Upper lobe of right lung (tissue), 1 donor: ENCODE data around the gene ABCA2. TPM values are rescaled to one million over a fixed set of nuclear protein-coding genes. Genes with fewer than 3 reads are reported as not detected.

Experiments used
- ATAC-seq: fragments of 200-7000 bp; cut with Tn5 transposase; one replicate; pipeline ENCODE4 v1.9.1; 2020; ENCODE audit warnings: mild to moderate bottlenecking, moderate library complexity
- DNase-seq: peaks from one replicate; pipeline ENCODE4 v3.0.0-alpha.2; 2020
- H3K27ac ChIP-seq: fragments of 200-600 bp; one replicate; pipeline ENCODE4 v1.8.0; 2022
- H3K27me3 ChIP-seq: fragments of 200-600 bp; one replicate; pipeline ENCODE4 v1.8.0; 2022; ENCODE audit warnings: mild to moderate bottlenecking
- H3K36me3 ChIP-seq: fragments of 200-600 bp; one replicate; pipeline ENCODE4 v1.8.0; 2022
- H3K4me1 ChIP-seq: fragments of 200-600 bp; one replicate; pipeline ENCODE4 v1.8.0; 2022
- H3K4me3 ChIP-seq: fragments of 200-600 bp; one replicate; pipeline ENCODE4 v1.8.0; 2022; ENCODE audit warnings: mild to moderate bottlenecking
- H3K9me3 ChIP-seq: fragments of 200-600 bp; one replicate; pipeline ENCODE4 v1.8.0; 2022
- intact Hi-C: fragments of 100-400 bp; cut with DNase I; formaldehyde crosslinking; loops from one replicate; pipeline ENCODE4 v1.11.0; 2022
- total RNA-seq: library from RNA; stranded (reverse); fragmentation: NEBNext Ultra II Directional; extraction: Animal tissue kit (Norgen Biotek cat#: 25700); gene quantifications from one replicate; pipeline ENCODE4 v1.2.1, GENCODE V29; 2021
- TF ChIP-seq, protein P1 (sequence below): fragments of 200-600 bp; IDR thresholded peaks from one replicate; pipeline ENCODE4 v1.8.0; 2022; ENCODE audit warnings: antibody characterized with exemption
- donor health status: DM: no; HTN: yes; CAD: no; lungs with severe emphysema.

Gene ABCA2
- total RNA-seq, 1 donor from 2014 or later = 44.3 TPM

DNA sequence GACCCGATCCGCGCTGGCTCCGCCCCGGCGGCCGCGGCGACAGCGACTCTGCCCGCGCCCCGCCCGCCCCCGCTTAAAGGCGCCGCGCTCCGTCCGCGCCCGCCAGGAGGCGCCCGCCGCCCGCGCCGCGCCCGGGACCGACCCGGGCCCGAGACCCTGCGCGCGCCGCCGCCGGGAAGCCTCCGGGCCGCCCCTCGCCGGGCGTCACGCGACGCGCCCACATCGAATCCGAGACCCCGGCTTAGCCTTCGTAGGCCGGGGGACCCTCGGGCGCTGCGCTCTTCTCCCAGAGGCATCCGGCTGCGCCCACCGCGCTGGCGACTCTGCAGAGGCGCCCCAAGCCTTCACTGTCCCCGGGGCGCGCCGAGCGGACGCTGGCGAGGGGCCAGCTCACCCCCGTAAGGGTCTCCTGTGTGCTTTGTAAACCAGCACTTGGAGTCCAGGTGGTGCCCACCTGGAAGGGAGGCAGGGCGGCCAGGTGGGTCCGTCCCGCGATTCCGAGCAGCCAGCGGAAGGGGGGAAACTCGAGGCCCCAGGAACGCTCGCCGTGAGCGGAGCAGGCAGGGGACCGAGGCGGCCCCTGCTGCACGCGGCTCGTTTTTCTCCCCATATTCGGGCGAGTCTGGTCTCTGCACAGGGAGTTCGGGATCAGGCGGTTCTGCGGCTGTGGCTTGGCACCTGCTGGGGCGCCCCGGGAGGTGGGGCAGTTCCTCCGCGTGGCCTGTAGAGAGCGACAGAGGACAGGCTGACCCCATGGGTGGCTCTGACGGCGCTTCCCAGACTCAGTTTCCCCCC, 423 bp upstream of the ABCA2 start:
- intact Hi-C loops = no loop called here
- peak overlapping the region; percentile 62 for H3K4me3 ChIP-seq
- TF ChIP-seq, protein P1, sequence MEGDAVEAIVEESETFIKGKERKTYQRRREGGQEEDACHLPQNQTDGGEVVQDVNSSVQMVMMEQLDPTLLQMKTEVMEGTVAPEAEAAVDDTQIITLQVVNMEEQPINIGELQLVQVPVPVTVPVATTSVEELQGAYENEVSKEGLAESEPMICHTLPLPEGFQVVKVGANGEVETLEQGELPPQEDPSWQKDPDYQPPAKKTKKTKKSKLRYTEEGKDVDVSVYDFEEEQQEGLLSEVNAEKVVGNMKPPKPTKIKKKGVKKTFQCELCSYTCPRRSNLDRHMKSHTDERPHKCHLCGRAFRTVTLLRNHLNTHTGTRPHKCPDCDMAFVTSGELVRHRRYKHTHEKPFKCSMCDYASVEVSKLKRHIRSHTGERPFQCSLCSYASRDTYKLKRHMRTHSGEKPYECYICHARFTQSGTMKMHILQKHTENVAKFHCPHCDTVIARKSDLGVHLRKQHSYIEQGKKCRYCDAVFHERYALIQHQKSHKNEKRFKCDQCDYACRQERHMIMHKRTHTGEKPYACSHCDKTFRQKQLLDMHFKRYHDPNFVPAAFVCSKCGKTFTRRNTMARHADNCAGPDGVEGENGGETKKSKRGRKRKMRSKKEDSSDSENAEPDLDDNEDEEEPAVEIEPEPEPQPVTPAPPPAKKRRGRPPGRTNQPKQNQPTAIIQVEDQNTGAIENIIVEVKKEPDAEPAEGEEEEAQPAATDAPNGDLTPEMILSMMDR = peak; percentile 37
- no peaks in the 10 kb centered on the region for H3K36me3 ChIP-seq
- no peaks in the 10 kb centered on the region for H3K9me3 ChIP-seq
- peaks cover 36% of the 10 kb centered on the region for H3K4me1 ChIP-seq
- DNase-seq = peak; percentile 87
- H3K27me3 ChIP-seq = no peaks in the 10 kb centered on the region
- peak; percentile 66 for ATAC-seq
- H3K27ac ChIP-seq = peak overlapping the region; percentile 51

DNA sequence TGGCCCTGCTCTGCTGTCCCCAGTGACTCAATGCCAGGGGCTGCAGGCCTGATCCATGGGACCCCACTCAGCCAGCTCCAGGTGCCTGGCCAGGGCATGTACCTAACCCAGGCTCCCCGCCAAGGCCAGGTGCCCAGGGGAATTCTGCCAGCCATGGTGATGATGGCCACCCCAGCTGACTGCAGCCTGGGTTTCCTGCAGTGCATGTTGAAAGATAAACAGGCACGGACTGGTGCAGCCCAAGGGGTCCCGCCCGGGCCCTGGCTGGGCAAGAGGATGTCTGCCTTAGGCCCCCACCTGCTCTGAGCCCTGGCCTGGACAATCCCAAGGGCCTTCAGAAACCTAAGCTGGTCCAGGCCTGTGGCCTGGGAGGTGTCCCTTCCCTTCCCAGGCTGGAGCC, 1.2 kb downstream of the ABCA2 start:
- DNase-seq (no peak), ATAC-seq (no peak)
- Histone ChIP-seq H3K4me1 (peaks cover 36% of the 10 kb centered on the region), H3K27ac (no peak overlapping the region), H3K4me3 (peak overlapping the region; percentile 52), H3K36me3 (no peaks in the 10 kb centered on the region), H3K27me3 (no peaks in the 10 kb centered on the region), H3K9me3 (no peaks in the 10 kb centered on the region)
- TF ChIP-seq, protein P1 = no peak
- intact Hi-C loops = no loop called here

DNA sequence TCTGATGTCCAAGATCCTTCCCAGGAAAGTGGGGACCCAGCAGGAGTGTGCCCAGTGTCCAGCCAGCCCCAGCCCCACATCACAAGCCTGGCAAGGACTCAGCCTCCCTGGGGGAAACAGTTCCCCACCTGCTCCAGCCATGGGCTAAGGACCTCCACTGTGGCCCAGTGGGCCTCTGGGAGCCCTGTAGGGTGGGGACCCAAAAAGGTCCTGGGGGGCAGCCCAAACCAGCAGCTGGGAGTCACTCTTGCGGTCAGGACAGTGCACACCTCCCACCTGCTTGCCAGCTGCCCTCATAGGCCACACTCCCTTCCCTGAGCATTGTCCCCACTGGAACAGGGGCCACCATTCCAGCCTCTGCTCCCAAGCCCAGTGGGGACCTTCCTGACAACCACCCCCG, 1.7 kb downstream of the ABCA2 start:
- no peak for DNase-seq
- Histone ChIP-seq H3K27ac (no peak overlapping the region), H3K27me3 (no peaks in the 10 kb centered on the region), H3K4me1 (peaks cover 35% of the 10 kb centered on the region), H3K36me3 (no peaks in the 10 kb centered on the region), H3K4me3 (no peak overlapping the region), H3K9me3 (no peaks in the 10 kb centered on the region)
- ATAC-seq = no peak
- intact Hi-C loops = no loop called here
- TF ChIP-seq, protein P1 = no peak

DNA sequence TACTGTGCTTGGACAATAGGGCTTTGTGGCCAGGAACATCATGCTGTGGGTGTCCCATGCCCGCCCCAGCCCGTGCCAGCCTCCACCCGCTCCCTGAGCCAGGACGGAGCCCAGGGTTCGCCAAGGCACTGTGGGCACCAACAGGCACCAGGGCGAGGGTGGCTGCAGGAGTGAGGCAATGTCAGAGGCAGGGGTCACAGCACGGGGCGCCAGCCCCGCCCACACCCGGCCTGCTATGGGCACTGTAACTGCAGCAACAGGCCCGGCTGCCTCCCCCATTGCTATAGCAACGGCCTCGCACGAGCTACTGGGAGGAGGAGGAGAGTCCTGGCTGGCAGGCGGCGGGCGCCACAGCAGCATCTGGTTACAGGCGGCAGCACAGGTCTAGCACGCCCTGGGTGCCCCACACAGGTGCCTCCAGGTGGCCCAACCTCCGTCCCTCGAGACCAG, 2.5 kb downstream of the ABCA2 start:
- intact Hi-C loops = no loop called here
- ATAC-seq (no peak), DNase-seq (no peak)
- H3K9me3 ChIP-seq = no peaks in the 10 kb centered on the region
- TF ChIP-seq, protein P1 = no peak
- H3K4me1 ChIP-seq = peaks cover 27% of the 10 kb centered on the region
- H3K4me3 ChIP-seq = no peak overlapping the region
- H3K36me3 ChIP-seq = no peaks in the 10 kb centered on the region
- H3K27me3 ChIP-seq = no peaks in the 10 kb centered on the region
- no peak overlapping the region for H3K27ac ChIP-seq

DNA sequence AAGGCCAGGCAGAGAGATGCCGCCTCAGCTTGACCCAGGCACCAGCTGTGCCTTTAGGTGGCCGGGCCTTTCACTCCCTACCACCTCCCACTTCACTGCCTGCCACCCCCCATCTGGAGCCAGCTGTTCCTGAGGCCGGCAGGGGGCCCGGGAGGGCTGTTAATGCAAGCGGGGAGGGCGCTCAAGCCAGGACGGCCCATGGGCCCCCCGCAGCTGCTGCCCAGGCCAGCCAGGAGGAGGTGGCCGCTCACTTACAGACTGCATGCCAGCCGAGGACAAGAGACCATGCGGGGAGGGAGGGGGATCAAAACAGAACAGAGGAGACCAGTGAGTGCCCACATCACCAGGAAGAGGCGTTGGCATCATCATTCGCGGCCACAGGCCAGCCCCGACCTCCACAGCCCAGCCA, 4.5 kb downstream of the ABCA2 start:
- no peak overlapping the region for H3K4me3 ChIP-seq
- intact Hi-C loops = no loop called here
- TF ChIP-seq, protein P1 = no peak
- ATAC-seq (no peak), DNase-seq (no peak)
- no peaks in the 10 kb centered on the region for H3K27me3 ChIP-seq
- H3K9me3 ChIP-seq = no peaks in the 10 kb centered on the region
- no peak overlapping the region for H3K27ac ChIP-seq
- peaks cover 13% of the 10 kb centered on the region for H3K4me1 ChIP-seq
- H3K36me3 ChIP-seq = no peaks in the 10 kb centered on the region
